ENCODE results near the gene PLD6.

- TF ChIP-seq CTCF (IDR thresholded peaks at IDR 0.05; ENCODE audit: low read depth, low read length): no peak
- TF ChIP-seq POLR2A (IDR thresholded peaks at IDR 0.05; ENCODE audit: extremely low read depth, insufficient read length): no peak
Observed at GRCh38 chr17:17232303-17232621, 26.1 kb upstream of the PLD6 start.
